Measurements from ENCODE around the gene CCDC28B. TPM values are rescaled to one million over a fixed set of nuclear protein-coding genes. Genes with fewer than 3 reads are reported as not detected.
A peak's percentile ranks its signal among the peaks of the same experiment; 100 is the strongest.

The CCDC28B gene
- total and polyA plus RNA-seq, 2 of the 13 experiments (the other 11 are each of a cell fraction or from before 2014, with no cell fraction given) = 2.6 to 3.5 TPM

DNA sequence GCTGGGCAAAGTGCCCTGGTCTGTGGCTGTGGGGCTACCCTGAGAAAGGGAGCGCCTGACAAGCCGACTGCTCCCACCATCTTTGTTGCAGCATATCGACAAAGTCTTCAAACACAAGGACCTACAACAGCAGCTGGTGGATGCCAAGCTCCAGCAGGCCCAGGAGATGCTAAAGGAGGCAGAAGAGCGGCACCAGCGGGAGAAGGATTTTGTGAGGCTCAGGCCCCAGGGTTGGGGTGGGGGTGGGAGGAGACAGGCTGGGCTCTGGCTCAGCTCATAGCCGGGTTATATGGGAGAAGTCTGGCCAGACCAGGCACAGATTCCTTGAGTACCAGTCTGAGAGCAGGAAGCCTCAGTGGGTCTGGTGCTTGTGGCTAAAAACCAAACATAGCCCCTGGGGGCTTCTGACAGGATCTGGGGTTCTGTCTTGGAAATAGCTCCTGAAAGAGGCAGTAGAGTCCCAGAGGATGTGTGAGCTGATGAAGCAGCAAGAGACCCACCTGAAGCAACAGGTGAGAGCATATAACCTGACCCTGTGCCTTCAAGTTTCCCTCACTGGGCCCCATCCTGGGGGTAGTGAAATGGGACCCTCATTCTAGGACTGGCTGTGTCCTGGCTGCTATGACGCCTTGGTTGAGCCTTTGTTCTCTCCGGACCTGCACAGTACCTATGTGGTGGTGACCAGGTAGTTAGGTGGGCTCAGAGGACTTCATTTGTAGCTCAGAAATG lies 8.0 kb upstream of the CCDC28B start:
- ATAC-seq (no peak), FAIRE-seq (no peak), DNase-seq (ENCODE audit: low spot score) (no peak)
- H3K4me1 ChIP-seq (ENCODE audit: insufficient read depth, low read length) = no peaks in the 10 kb centered on the region
- H3K9ac ChIP-seq (ENCODE audit: insufficient read depth, low read depth, low read length) = no peak overlapping the region
- 99% methylated on average over 8 of the region's 8 CpGs for WGBS (ENCODE audit: low lambda C conversion rate)
- no peaks in the 10 kb centered on the region for H4K20me1 ChIP-seq (ENCODE audit: insufficient read depth, low read length)
- no TSS peak for BruUV-seq (replicated peaks)
- H3K9me3 ChIP-seq (ENCODE audit: low read length) = no peaks in the 10 kb centered on the region
- TF ChIP-seq PPARG (CRISPR knock-in tag; conservative IDR thresholded peaks at IDR 0.05) (no peak), PITX1 (CRISPR knock-in tag; IDR thresholded peaks at IDR 0.05) (no peak), HNRNPK (IDR thresholded peaks at IDR 0.05; ENCODE audit: low read depth, low read length, poor library complexity, severe bottlenecking) (no peak), U2AF1 (optimal IDR thresholded peaks at IDR 0.05; ENCODE audit: low read depth, low read length) (no peak), ZBTB49 (CRISPR knock-in tag; IDR thresholded peaks at IDR 0.05; ENCODE audit: borderline replicate concordance) (no peak), YY1 (IDR thresholded peaks at IDR 0.05; ENCODE audit: insufficient read depth, insufficient replicate concordance, low read depth, low read length) (no peak), RBFOX2 (IDR thresholded peaks at IDR 0.05; ENCODE audit: low read depth, low read length) (0 out of 2 replicates have a peak, but pooled peaks have one; percentile 36)
- no peaks in the 10 kb centered on the region for H3K27me3 ChIP-seq (ENCODE audit: control insufficient read depth in 1 of 2, insufficient read depth in 2 of 2, low read length in 2 of 2)
- no peak overlapping the region for H3K27ac ChIP-seq (ENCODE audit: extremely low read length, insufficient read depth, low read length)
- ChIA-PET POLR2A (interaction anchor here (0.8 to 1.6 kb wide), 4 partner anchors 8 to 13 kb away, joined by 3 to 4 read pairs (median 4); partner anchors contain the start of genes CCDC28B, IQCC and TXLNA), CTCF (ENCODE audit: low intra/inter-chr PET ratio, low total read pairs) (no interaction called here)
- H3K4me3 ChIP-seq (replicated peaks in 1 of 3; ENCODE audit: insufficient read depth in 1 of 3, low read depth in 2 of 3, low read length in 3 of 3) = no peak overlapping the region
- in situ Hi-C loops (cut with HindIII; ENCODE audit: extremely low pct_ligation_motif_present, low pct_unique_long_range_greater_than_20kb) = no loop called here
- peaks cover 59 to 96% of the 10 kb centered on the region in 2 experiments for H3K36me3 ChIP-seq (replicated peaks in 1 of 2; ENCODE audit: control insufficient read depth in 1 of 2, insufficient read depth in 2 of 2, low read length in 2 of 2)
- peaks cover 2% of the 10 kb centered on the region for H3K79me2 ChIP-seq (ENCODE audit: insufficient read depth, low read length)
- H2AFZ ChIP-seq (ENCODE audit: low read length) = no peak overlapping the region
- intact Hi-C loops (cut with micrococcal nuclease; ENCODE audit: unreplicated experiment) = no loop called here
- H3K4me2 ChIP-seq (ENCODE audit: low read depth, low read length) = no peak overlapping the region
